Limb (tissue), 2 donors: ENCODE results near the gene TMPRSS5.
A peak's percentile ranks its signal among the peaks of the same experiment; 100 is the strongest.
"Not testable (repeated sequence)": the region's sequence is repeated elsewhere in the genome, so short reads cannot be mapped to it uniquely, and the experiment has no call there.

Experiments used
- DNase-seq, 2 donors: peaks; one replicate each; pipeline ENCODE4 v3.0.0-alpha.2; 2016; ENCODE audit errors: extremely low spot score in 2 of 2

TMPRSS5 gene

DNA sequence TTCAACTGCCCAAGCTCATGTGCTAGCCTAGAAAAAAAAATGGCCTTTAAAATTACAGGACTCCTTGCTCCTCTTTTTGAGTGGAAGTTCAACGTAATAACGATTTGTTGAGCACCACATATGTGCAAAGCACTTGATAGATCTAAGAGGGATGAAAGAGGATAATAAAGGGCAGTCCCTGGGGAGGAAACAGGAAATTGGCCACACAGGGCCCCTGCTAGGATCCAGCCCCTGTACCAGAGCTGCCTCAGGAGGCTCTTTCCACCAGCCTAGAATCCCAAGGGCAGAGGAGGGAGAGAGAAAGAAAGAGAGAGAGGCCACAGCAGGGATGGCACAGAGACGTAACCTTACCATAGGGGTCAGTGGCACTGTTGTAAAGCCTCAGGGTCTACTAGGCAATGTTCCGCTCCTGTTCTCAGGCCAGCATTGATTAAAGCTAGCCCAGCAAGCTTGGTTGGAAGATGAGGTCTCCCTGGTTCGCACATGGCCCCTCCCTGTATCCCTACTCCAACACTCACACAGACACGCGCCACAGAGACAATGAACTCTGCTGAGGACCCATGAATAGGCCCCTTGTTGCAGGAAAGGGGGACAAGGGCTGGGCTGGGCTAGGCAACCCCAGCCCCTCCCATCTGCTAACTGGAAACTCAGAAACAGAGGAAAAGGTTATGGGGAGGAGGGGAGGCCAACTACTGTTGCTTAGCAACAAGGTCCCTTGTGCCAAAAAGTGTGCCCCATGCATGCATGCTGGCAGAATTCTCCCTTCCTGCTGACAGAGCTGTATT is at the start of gene TMPRSS5:
TSS of gene TMPRSS5 (minus strand) at position 438 of the 785 bp plus-strand sequence. CDS start at position 354, 84 bp downstream.
- DNase-seq = peak in 1 of 2 donors; percentile 56

DNA sequence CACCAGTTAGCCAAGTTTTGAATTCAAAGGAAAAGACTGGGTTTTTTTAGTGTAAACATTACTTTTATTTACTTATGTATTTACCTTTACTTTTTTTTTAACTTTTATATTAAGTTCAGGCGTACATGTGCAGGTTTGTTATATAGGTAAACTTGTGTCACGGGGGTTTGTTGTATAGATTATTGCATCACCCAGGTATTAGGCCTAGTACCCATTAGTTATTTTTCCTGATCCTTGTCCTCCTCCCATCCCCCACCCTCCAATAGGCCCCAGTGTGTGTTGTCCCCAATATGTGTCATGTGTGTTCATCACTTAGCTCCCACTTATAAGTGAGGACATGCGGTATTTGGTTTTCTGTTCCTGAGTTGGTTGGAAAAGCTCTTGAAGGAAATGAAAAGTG is 46.8 kb upstream of the TMPRSS5 start:
- no peak for DNase-seq

DNA sequence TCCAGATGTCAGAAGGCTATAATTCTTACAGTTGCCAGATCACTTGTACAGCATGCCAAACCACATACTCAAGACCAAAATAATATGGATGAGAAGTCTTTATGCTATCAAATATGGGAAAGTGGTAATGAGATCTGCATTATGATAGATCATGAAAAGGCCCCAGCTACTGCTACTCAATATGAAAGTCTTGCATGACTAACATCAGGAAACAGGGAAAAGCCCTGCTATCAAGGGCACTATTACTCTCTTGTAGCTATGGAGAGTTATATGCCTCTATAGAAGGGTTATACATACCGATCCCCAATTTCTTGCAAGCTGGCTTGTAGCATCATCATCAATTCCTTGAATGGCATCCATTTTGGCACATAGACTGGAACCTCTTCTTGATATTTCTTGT is 30.2 kb upstream of the TMPRSS5 start:
- DNase-seq = no peak

DNA sequence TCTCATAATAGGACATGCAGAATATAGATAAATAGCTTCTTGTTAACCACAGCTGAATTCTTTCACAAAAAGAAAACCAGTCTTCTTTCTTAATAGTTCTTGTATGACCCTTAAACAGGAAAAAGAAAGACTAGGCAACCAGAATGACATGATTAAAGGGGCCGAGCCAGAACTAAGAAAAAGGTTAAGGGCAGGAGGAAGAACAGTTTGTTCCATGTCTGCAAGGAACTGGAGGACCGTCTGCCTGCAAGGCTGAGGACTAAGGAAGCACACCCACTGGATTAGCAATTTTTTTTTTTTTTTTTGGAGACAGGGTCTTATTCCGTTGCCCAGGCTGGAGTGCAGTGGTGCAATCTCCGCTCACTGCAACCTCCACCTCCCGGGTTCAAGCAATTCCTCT is 26.0 kb upstream of the TMPRSS5 start:
- DNase-seq = no peak

DNA sequence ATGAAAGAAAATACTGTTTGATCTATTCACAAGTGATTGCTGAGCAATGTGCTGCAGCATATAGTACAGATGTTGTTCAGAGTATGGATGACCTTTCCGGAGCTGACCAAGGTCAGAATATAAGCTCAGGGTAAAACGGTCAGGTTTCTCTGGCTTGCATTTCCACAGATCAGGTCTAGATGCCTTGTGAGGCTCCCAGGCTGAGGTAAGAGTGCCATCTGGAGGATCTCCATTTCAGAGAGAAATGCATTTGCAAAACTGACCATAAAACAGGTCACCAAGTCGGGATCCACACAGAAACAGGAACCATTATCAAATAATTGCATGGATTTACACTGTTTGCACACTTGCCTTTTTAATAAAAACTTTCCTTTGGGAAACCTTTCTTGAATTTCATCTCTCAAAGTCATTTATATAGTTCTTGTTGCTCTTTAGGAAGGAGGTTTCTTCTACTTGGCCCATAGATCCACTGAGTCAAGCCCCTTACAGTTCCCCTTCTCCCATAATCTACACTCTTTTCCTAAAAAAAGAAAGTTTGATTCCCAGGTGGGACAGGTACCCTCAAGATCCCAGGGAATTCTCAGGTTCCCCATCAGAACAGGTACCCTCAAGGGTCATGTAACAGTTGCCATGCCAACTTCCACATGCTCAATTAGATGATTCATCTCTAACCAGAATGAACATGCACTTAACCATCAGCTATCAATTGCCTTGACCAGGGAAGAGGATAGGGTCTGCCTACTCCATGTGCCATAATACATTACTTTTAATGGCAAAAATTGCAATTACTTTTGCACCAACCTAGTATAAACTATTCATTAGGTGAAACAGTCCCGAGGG is 25.0 kb upstream of the TMPRSS5 start:
- peak; percentile 42 to 57 for DNase-seq

DNA sequence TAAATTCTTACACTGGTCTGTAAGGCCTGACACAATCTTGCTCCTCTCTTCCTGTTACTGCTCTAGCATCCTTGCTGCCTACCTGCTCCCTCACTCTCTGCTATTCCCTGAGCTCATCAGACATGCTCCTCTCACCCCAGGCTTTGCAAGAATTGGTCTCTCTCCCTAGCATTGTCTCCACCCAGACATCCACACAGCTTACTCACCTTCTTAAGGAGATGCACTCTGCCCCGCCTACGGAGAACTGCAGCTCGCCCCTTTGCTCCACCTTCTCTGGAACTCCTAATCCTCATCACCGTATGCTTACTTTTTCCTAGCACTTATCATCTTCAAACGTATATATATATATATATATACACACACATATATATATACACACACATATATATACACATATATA is 23.3 kb upstream of the TMPRSS5 start:
- DNase-seq = no peak

DNA sequence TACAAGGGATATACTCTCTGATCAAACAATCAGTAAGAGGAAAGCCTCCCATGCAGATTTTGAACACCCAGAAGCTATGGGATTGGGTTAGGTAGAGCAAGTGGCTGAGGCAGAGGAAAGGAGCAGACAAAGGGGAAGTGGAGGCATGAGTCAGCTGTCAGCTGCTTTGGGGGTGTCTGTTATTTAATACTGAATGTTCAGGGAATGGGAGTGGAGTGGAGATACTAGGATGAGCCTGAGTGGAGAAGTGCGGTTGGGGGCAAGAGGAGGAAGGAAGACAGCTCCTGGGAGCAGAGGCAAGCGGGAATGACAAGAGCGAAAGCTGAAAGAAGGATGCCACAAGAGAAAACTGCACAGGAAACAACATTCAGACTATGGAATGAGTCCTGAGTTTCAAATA is 22.7 kb upstream of the TMPRSS5 start:
- DNase-seq = no peak

DNA sequence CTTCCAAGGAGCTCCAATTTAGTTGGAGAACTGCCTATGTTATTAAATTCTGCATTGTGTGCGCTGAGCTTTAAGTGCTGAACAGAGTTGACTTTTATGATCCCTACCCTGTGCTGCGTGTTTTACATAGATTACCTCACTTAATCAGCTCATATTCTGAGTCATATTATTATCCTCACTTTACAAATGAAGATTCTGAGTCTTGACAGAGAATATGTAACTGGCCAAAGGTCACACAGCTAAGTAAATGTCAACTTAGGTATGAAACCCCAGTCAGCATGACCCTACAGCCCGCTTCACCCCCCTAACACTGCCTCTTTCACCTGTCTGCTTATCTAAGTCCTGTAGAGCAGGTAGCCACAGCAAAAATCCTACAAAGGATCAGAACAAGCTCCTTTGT is 19.8 kb upstream of the TMPRSS5 start:
- DNase-seq = no peak

DNA sequence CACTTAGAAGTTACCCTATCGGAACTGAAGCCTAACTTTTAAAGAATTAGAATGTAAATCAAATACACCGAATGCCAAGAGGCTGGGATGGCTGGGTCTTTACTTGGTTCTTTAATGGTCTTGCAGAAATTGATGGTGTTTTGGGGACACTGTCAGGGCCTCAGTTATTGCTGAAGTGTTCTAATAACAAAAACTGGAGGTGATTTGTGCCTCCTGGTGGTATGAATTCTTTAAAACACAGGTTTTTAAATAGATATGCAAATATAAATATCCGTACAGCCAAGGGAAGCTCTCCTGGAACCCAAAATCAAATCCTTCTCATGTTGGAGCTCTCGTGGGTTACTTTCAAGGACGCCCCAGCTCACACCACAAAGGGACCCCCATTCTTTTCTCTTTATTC is 19.3 kb upstream of the TMPRSS5 start:
- no peak for DNase-seq

DNA sequence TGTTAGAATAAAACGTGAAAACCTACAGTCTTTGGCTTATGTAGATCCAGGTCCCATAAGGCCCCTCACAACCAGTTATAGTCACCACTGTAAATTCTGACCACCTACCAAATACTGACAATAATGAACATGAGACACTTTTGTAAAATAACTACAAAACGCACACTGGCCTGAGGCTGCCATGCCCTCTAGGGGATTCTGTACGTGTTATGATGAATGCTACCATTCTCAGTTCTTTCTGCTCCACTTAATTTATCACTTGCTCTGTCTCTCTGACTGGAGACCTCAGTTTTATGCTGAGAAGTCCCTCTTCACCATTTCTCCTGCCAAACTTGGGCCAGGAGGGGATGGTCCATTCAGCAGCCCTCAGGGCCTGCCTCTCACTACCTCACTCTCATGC is 18.7 kb upstream of the TMPRSS5 start:
- DNase-seq = no peak

DNA sequence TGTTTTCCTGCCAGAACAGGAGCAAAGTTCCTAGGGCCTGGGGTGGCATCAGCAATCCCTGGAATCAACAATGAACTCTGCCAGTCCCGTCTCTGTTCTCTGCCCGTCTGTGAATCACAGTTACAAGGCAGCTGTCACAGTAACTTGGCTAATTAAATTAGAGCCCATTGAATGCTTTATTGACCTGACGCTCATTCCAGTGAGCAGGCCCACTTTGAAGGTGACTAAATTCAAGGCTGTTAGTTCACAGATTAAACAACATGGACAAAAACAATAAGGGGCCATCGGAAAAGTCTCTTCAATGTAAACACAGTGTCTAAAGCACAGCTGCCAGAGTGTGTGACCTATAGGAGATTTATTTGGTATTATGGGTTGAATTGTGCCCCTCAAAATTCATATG is 17.7 kb upstream of the TMPRSS5 start:
- no peak for DNase-seq

DNA sequence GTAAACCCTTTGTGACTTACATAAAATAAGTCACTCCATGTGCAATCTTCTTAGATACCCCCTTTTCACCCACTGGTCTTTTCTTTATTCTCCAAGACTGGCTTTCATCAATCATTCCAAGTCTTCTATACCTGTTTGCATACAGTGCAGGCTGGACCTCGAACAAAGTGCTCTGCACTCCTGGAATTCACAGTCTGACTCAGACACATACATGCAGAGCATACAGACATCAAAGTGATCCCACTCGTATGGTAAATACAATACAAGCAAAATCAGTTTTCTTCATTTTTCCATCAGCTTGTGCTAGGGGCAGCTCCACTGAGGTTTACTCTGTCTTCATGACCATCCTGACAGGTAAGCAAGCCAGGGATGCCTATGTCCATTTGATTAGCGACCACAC is 16.8 kb upstream of the TMPRSS5 start:
- no peak for DNase-seq

DNA sequence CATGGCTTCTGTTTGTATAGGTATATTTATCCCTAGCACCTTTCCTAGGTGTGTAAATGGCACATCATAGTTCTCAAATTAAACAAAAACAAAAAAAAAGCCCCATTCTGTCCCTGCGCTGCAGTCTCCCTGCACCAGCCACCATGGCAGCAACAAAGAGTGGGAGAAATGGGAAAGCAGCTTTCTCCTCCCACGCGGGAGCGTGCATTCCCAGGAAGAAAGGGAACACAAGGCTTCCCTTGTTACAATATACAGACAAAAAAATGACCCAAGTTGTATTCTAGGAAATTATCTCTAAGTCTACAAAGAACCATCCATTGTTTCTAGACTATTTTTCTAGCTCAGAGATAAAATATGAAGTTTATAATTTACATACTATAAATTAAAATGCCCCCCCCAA is 16.1 kb upstream of the TMPRSS5 start:
- DNase-seq = no peak

DNA sequence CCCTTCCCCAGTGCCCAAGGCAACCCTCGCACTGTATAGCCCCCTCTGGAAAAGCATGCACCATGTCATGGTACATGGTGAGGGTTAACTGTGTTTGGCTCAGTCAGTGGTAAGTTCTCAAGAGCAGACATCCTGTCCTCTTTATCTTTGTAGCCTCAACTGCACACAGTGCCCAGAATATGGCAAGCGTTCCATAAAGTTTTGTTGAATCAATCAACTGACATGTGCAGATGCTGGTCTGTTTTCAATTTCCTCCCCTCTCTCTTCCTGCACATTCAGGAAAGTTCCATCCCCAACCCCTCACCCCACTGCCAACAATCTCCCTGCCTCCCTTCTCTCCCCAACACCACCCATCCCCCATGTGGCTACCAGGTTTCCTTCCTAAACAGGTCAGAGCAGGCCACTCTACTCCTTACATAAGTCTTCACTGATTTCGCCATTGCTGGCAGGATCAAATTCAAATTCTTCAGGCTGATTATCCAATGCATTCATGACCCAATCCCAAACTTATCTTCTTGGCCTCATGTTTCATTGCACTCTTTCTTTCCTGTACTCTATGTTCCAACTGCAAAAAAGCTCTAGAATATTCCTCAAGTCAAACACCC is 15.5 kb upstream of the TMPRSS5 start:
- no peak for DNase-seq

DNA sequence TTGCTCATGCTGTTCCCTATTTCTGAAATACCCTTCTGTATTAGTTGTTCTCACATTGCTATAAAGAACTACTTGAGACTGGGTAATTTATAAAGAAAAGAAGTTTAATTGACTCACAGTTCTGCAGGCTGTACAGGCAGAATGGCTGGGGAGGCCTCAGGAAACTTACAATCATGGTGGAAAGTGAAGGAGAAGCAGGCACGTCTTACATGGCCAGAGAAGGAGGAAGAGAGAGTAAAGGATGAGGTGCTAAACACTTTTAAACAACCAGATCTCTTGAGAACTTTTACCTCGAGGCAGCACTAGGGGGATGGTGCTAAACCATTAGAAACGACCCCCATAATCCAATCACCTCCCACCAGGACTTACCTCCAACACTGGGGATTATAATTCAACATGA is 14.4 kb upstream of the TMPRSS5 start:
- not testable (repeated sequence) for DNase-seq

DNA sequence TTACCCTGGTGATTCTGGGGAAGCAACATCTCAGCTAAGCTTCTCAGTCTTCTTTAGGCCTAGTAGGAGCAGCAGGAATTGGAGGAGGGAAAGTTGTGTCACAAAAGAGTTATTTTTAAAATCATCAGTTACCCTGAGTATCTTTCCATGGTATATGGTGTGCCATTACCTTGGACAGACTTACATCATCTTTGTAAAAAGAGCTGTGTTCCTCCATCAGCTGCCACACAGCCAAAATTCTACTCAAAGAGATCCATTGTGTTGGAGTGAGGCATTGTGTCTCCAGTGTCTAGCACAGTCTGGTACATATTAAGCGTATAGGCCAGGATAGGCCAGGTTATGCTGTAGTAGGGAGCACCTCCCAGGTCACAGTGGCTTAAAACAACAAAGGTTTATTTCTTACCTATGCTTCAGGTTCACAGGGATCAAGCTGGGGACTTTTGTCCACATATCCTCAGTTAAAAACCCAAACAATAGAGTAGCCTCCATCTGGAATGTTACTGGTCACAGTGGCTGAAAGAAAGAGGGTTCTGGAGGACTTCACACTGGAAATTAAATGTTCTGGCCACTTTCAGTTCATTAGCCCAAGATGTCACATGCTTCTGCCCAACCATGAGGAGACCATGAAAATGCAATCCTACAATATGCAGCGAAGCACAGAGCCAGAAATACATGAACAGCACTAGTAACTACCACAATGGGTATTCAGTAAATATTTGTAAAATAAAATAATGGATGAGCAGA is 9.9 kb upstream of the TMPRSS5 start:
- no peak for DNase-seq

DNA sequence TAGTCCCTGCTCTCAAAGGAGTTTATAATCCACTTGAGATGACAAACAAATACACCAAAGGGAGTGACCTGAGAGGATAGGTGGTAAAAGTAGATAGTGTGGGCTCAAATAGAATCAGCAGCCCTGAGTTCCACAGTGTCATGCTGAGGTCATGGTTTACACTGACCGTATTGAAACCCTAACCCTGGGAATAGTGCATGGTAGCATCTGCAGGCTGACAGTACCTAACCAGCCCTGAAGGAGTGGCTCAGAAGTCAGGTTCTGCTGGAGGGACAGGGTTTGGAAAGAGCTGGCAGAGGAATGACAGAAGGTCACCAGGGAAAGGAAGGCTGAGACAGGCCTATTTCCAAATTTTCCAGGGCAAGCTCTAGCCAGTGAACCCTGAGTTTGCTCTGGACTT is 9.2 kb upstream of the TMPRSS5 start:
- DNase-seq = no peak

DNA sequence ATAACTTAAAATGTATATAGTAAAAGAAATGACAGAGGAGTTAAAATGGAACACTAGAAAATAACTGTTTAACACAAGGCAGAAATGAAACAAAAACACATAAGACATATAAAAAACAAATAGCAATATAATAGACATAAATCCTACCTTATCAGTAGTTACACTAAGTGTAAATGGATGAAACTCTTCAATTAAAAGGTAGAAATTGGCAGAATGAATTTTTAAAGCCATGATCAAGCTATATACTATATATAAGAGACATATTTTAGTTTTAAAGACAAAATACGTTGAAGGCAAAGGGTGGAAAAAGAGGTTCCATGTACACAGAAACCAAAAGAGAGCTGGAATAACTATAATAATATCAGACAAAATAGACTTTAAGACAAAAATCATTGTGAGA is 4.9 kb upstream of the TMPRSS5 start:
- DNase-seq = no peak

DNA sequence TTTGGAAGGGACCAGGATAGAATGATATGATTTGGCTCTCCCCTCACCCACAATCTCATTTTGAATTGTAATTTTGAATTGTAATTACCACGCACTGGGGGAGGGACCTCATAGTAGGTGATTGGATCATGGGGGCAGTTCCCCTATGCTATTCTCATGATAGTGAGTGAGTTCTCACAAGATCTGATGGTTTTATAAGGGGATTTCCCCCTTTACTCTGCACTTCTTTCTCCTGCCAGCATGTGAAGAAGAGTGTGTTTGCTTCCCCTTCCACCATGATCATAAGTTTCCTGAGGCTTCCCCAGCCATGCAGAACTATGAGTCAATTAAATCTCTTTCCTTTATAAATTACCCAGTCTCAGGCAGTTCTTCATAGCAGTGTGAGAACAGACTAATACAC is 2.6 kb downstream of the TMPRSS5 start:
- not testable (repeated sequence) for DNase-seq

DNA sequence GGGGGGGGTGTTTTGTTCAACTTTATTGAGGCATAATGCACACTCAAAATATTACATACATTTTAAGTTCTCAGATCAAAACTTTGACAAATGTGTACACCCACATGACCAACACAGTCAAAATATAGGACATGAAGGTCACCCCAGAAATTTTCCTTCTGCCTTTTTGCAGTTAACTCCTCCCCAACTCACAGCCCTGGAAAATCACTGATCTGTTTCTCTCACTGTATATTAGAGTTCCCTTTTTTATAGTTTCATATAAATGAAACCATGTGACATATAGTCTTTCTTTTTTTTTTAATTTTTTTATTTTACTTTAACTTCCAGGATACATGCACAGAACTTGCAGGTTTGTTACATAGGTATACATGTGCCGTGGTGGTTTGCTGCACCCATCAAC is 4.6 kb downstream of the TMPRSS5 start:
- no peak for DNase-seq

DNA sequence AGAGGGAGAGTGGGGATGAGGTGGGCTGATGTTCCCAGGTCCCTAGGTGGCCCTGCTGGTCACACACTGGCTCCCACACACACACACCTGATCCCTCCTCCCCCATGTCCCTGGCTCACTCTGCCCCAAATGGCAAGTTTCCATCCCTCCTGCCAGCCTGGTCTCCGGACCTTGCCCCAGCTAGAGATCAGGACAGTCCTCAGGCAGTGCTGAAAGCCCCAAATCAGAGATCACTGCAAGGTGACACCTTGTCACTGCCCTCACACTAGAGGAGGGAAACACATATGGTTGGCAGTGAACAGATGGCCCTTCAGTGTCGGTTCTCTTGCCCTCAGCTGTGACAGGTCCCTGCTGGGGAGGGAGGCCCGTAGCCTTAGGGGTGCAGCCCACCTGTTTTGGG is 7.6 kb downstream of the TMPRSS5 start:
- DNase-seq = no peak
